GM18909 (cell line): ENCODE data around the gene KRT83.
"Not testable (repeated sequence)": the region's sequence is repeated elsewhere in the genome, so short reads cannot be mapped to it uniquely, and the experiment has no call there.

ENCODE experiments used
- ATAC-seq: cut with Tn5 transposase; IDR thresholded peaks from one replicate; pipeline ENCODE4 v1.9.1; 2021; ENCODE audit warnings: mild to moderate bottlenecking; ENCODE audit not compliant: unreplicated experiment, poor library complexity

Gene KRT83

DNA sequence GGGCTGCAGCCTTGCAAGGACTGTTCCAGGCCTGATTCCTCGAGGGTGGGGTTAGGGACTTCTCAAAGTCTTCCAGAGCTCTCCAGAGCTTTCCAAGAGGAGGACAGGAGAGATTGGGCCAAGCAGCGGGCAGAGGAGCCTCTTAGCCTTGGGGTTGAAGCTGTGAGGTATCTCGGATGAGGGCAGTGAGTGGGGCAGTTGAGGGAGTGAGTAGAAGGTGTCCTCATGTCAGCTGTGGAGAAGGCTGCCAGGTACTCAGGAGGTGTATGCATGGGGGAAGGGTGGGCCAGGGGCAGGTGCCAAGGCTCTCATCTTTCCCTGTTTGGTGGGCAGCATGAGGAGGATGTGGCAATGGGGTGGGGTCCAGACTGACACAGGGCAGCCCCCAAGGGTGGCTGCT, 7.7 kb downstream of the KRT83 start:
- no peak for ATAC-seq

DNA sequence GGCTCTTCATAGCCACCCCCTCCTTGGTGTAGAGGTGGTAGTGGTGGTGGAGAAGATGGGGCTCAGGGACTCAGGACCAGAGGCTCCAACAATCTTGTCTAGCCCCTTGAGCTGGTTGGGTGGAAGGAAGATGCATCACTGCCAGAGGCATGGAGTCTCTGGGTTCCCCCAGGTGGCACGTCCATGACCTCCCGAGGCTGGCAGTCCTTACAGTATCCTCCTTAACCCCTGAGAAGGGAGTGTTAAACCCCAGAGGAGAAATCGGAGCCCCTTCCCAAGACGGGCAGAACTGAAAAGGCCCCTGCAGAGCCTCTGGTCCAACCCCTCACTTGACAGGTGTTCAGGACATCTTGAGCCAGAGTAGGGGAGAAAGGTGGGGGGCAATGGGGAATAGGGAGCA, 9.1 kb downstream of the KRT83 start:
- no peak for ATAC-seq

DNA sequence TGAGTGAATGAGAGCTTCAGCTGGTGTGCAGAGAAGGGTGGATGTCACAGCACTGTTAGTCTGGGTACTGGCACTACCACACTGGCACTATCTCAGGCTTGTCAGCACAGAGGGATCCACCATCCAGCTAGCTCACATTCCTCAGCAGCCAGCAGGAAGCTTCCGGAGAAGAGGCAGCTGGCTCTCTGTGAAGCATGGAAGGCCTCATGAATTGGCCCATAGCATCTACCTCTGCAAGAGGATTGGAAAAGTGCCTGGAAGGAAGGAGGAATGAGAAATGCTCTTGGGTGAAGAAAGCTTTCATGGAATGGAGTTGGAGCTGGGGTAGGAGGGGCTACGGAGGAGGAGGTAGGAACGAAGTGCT, 9.9 kb downstream of the KRT83 start:
- ATAC-seq: no peak

DNA sequence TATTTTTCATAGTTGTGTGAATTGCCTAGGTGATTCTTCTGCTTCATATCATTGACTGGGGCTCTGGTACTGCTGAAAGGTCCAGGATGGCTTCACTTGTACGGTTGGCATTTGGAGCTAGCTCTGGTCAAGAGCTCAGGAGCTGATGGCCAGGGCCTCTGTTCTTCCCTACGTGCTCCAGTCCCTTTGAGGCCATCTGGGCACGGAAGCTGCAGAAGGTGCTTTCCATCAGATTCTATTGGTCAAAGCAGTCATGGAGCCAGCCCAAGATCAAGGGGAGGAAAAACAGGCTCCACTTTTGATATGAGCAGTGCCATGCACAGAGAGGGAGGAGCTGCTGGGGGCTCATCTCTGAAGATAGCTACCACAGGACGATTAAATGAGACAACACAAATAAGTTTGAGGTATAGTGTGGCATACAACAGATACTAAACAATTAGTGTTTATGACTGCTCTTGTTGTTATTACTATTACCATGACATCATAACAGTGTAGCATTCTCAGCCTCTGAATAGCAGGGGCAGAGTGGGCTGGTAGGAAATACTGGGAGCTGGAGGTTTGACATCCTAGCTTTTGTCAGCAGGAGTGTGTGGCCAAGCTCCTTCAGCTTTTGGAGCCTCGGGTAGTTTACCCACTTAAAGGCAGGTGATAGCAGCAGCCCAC, 10.4 kb downstream of the KRT83 start:
- no peak for ATAC-seq

DNA sequence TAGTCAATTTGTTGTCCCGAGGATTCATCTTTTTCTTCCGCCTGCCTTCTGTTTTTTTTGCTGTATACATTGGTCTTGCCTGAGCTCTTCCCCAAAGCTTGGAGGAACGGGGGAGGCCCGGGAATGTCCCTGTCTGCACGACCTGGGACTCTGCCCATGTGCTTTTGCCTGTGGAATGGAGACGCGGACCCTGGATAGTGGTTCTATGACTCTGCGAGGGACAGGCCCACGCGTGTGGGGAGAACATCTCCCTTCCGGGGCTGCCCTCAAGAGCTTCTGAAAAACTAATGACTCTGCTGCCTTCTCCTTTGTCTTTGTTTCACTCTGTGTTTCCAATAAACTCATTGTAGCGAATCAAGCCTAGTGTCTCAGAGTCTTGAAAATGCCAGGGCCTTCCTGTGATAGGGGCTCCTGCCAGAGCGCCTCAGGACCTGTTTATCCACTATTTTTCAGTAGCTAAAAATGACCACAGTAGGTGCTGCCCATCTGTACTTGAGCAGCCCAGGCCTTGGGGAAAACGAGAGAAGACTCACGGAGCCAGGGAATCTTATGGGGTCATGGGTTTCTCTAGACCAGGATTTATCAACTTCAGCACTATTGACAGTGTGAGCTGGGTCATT, 12.3 kb downstream of the KRT83 start:
- ATAC-seq: no peak

DNA sequence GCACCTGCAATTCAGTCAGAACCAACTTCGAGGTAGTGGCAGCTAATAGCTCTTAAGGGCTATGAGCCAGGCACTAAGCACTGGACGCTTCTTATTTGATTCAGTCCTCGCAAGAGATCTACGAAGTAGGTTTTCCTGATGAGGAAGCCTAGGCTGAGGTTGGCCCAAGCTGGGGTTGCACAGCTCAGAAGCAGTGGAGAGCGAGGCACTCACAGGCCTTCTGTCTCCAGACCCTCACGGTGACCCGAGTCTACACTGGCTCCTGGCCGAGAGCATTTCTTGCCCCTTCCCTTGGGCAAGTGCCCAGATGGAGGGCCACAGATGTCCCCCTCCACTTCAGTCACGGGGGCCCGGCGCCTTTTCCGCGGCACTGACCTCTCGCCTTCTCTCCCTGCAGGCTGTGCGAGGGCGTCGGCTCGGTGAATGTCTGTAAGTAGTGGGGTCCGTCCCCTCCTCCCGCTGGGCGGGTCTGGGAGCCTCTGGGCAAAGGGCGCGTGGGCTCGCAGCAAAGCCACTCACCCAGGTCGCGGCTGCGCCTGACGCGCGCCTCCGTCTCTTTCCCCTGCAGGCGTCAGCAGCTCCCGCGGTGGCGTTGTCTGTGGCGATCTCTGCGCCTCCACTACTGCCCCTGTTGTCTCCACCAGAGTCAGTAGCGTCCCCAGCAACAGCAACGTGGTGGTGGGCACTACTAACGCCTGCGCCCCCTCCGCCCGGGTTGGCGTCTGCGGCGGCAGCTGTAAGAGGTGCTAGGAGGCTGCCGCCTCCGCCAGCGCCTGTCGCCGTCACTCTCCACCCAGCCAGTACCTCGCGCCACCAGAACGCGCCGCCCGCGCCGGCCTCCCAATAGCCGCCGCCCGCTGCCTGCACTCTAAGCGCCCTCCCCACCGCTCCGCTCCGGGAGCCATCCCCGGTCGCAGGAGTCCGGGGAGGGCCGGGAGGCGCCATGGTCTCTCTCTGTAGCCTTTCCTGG, 13.1 kb downstream of the KRT83 start:
- ATAC-seq: no peak

DNA sequence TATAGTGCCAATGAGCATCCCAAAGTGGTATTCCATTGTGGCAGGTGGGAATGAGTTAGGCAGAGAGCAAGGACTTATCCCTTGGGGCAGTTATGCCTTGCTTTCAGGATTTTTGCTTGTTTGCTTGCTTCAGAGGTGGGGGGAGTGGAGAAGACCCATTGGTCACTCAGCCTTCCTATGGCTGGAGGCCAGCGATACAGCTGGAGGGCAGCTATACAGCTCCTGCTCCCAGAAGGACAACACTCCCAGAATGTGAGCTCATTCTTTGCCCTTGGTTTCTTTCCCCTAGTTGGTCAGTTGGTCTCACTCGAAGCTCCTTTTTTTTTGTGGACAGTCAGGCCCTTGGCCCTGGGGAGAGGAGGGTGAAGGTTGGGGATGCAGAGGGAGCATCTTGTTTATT, 14.5 kb downstream of the KRT83 start:
- no peak for ATAC-seq

DNA sequence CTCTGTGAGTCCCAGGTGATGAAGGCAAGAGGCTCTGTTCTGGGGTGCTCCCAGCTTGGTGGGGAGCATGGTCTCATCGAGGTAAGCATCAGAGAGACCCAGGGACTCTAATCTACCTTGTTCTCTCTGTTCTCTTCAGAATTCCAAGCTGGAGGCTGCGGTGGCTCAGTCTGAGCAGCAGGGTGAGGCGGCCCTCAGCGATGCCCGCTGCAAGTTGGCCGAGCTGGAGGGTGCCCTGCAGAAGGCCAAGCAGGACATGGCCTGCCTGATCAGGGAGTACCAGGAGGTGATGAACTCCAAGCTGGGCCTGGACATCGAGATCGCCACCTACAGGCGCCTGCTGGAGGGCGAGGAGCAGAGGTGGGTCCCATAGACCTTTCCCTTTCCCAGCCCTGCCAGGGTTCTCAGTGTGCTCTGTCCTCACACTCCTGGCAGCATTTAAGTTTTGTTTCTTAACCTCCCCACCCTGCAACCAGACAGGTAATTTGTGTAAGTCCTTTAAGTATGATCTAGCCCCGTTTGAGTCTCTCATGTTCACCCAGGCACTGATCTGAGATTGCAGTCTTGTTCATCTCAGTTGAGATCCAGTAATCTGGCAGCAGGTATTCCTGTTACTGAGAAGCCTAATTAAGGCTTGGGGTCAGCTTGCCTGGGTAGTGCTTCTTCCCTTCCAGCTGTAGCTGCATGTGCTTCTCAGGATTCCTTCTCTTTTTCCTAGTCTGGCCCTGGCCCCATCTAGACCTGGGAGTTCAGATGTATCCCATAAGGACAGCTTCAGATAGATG, 15.1 kb downstream of the KRT83 start:
- no peak for ATAC-seq

DNA sequence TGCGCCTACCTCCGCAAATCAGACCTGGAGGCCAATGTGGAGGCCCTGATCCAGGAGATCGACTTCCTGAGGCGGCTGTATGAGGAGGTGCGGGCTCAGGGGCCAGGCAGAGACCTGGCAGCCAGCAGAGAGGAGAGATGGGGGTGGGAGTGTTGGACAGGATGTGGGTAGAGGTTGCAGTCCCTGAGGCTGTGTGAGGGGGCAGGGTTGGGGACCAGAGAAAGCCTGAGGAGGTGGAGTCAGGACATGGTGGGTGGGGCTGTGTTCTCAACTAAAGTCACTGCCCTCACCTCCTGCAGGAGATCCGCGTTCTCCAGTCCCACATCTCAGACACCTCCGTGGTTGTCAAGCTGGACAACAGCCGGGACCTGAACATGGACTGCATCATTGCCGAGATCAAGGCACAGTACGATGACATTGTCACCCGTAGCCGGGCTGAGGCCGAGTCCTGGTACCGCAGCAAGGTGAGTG, 16.2 kb downstream of the KRT83 start:
- ATAC-seq: peak; percentile 89

DNA sequence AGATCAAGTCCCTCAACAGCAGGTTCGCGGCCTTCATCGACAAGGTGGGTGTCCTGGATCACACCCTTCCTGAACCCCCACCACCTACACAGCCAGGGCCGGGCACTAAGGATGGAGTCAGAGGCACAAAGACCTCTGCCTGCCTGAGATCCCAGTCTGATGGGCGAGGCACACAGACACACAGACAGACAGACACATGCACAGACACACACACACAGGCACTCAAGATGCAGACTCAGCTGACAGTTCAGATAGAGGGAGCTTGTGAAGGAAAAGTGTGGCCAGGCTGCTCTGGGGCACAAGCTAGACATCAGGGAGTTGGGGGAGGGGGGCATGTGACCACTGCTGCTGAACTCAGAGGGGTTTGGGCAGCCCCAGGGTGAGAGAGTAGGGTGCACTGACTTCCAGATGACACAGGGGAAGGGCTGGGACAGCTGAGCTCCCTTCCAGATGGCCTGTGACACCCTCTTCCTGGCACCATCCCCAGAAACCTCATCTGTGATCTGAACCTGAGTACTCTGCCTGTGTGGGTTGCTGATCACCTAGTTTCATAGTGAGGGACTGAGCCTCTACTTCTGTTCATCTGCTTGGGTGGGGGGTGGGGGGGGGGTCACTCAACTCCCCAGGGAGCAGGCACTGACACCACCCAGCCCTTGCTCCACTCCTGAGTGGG, 18.8 kb downstream of the KRT83 start:
- not testable (repeated sequence) for ATAC-seq

DNA sequence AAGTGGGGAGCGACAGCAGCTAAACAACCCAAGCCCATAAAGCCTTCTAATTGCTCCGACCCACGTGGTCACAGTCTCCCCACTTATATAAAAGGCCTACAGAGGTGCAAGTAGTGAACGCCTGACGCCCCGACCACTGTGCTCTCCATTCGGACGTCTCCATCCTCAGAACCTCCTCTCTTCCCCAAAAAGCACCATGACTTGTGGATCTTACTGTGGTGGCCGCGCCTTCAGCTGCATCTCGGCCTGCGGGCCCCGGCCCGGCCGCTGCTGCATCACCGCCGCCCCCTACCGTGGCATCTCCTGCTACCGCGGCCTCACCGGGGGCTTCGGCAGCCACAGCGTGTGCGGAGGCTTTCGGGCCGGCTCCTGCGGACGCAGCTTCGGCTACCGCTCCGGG, 19.5 kb downstream of the KRT83 start:
- ATAC-seq: not testable (repeated sequence)

DNA sequence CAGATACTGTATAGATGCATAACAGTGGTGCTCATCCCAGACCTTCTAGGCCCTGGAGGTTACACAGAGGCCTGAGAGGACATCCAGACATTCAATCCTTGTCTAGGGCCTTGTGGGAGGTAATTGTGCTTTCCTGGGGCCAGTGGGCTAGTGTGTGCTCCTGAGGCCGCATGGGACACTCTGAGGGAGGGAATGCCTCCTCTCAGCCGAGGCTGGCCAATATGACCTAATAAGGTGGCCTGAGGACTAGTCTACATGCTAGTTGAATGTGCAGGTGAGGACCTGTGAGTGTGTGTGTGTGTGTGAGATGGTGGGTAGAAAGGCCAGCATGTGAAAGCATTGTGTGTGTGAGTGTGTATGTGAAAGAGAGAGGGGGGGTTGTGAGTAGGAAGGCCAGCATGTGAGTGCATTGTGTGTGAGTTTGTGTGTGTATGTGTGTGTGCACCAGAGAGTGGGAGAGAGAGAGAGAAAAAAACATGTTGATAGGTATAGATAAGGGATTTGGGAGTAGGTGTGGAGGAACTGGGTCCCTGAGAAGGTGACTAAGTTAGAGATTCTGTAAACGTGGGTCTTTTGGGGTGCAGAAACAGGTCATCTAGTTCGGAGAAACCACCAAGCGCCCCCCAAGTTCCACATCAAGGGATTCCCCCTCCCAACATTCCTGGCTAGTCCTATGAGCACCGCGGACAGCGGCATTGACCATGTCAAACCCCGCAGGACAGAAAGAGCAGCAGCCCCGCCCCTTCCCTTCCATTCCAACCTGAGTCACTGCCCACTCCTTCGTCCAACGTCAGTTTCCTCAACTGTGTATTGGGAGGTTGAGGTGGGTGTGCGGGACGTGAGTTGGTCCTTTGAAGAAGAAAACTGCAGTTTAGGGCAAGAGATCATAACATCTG, 20.2 kb downstream of the KRT83 start:
- ATAC-seq: no peak

DNA sequence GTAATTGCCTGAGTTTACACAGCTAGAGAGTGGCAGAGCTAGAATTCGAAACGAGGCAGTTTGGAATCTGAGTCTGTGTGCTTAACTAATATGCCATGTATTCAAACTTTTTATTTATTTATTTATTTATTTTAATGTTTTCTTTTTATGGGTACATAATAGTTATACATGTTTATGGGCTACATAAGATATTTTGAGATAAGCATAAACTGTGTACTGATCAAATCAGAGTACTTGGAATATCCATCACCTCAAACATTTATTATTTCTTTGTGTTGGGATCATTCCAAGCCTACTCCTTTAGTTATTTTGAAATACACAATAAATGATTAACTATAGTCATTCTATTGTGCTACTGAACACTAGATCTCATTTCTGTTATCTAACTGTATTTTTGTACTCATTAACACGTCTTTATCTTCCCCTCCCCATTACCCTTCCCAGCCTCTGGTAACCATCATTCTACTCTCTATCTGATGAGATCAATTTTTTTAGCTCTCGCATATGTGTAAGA, 22.5 kb downstream of the KRT83 start:
- no peak for ATAC-seq

DNA sequence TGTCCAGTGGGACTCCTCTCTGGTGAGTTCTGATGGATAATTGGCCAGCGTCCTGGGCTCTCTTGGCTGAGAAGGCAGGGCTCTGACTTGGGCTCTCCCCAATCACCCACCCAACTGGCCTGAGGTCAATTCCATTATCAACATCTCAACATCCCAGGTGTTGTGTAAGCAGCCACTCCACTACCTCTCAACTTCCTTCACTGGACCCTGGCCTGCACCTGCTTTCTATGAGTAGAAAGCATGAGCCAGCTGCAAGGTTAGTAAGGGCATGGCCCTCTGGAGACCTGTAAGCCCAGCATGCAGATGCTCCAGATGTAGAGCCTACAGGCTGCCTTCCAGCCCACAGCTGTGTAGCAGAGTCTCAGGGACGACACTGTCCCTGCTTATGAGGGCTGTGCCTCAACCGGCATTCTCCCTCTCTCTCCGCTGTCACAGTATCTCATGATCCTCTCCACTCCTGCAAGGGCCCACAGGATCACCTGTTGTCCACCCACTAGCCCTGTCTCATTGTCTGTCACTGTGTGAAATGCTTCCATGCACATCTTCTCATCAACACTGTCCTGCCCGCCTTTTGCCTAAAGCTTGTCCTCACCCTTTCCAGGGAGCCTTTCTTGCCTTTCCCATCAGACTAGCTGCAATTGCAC, 24.5 kb downstream of the KRT83 start:
- ATAC-seq: no peak

DNA sequence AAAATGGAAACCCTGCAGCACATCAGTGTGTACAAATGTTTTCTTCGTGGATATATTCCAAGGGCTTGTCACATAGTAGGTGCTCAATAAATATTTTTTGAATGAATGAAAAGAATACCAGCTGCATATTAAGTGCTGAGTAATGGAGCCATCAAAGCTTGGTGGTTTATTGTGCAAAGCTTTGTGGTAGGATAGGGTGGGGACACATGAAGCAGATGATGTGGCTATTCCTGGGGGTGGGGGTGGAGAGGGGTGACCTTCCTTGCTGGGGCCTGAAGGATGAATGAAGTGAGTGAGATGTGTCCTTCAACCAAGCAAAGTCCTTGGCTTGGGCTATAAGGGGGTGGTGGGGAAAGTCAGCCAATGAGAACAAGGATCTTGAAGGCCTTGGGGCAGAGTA, 25.5 kb downstream of the KRT83 start:
- ATAC-seq: no peak

DNA sequence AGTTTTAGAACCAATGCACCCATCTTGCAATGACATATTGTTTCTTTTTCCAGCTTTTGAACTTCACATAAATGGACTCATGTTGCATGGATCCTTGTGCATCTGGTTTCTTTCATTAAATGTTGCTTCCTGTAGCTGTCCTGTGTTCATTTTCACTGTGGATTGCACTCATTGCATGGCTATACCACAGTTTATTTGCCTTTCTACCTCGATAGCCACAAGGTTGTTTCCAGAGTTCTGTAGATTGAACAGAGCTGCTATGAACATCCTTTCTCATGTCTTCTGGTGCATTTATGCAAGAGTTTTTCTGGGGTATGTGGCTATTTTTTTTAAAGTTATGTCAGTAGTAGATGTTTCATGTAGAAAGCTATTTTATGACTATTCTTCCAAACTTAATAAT, 26.4 kb downstream of the KRT83 start:
- ATAC-seq: no peak

DNA sequence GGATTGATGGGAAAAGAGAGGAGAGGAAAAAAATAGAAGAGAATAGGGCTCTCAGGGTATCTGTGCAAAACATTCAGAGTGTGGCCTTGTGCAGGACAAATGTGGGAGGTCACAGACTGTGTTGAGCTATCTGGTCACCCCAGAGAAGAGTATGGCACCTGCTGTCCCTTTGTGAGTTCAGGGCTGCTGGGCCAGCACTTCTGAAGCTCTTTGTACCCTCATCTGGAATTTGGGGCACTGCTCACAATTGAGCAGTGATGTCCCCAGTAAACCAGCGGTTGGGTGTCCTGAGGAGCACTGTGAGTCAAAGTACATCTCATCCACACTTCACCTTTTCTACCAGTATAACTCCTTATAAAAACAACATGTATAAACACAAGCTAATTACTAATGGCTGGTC, 27.3 kb downstream of the KRT83 start:
- no peak for ATAC-seq

DNA sequence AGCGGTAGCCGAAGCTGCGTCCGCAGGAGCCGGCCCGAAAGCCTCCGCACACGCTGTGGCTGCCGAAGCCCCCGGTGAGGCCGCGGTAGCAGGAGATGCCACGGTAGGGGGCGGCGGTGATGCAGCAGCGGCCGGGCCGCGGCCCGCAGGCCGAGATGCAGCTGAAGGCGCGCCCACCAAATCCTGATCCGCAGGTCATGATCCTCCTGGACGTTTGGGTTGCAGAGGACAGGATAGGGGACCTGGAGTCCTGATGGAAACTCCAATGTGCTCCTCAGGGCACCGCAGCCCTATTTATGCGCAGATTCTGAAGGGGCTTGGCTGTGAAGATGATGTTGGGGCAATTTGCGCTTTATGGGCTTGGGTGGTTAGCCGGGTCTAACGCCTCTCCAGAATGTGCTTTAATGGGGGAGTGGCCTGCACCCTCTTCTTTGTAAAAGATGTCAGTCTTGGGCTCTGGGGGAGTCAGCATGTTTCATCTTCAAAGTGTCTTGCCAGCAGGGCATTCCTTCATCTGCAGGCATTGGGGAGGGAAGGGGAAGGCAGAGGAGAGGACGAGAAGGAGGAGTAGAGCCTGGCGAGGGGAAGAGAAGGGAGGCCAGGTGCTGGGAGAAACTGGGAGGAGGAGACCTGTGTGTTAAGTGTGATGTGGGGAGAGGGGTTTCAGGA, 29.8 kb downstream of the KRT83 start, which contains the start of gene KRT81:
TSS of gene KRT81 (minus strand) at position 268 of the 669 bp plus-strand sequence. CDS start at position 199, 69 bp downstream.
- no peak for ATAC-seq
